ENCODE data around the gene EDC3.
A peak's percentile ranks its signal among the peaks of the same experiment; 100 is the strongest.

Gene EDC3

DNA sequence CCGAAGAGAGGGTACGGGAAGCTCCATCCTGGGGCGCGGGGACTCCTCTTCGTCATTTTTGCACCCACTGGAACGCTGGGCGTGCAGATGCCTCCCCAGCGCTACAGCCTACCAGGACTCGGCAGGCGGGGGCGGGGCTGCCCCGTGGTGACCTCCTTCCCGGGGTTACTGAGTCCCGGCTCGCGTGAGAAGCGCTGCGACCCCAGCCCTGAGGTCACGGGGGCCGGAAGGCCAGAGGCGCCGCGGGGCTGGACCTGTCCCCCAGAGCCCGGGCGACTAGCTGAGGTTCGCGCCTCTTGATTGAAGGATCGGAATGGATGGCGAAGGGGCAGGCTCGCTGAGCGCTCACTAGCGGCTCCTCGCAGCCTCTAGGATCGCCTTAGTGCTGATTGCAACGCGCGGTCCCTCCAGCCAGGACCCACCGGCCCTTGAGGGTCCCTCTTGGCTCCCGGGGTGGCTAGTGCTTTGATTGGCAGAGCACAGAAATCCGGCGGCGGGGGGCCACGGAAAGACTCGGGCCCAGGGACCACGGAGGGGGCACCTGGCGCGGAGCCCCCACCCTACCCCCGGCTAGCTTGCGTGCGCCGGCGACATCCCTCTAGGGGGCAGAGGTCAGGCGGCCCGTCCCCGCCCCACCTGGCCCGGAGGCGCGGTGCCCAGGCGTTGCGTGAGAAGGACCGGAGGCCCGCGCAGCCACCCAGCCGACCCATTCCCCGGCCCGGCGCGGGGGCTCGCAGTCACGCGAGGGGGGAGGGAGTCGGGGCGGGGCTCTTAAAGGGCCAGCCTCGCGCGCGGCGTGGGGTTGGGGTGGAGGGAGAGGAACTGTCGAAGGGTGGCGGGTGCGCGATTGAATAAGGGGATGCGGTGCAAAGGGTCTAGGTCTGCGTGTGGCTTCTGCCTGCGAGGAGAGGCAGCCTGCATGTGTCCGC is 30.3 kb upstream of the EDC3 start:
- H3K36me3 ChIP-seq (ENCODE audit: insufficient read depth, low read length) = no peaks in the 10 kb centered on the region
- peaks cover 12% of the 10 kb centered on the region for H3K4me1 ChIP-seq (ENCODE audit: control insufficient read depth, insufficient read depth, low read length)
- H3K4me2 ChIP-seq (ENCODE audit: low read length) = peak overlapping the region; percentile 86
- peak overlapping the region; percentile 64 for H3K4me3 ChIP-seq (ENCODE audit: low read length)
- H3K9me3 ChIP-seq (replicated peaks; ENCODE audit: low read length) = no peaks in the 10 kb centered on the region
- peak overlapping the region; percentile 21 for H3K9ac ChIP-seq (ENCODE audit: low read depth, low read length)
- H3K27me3 ChIP-seq (ENCODE audit: control insufficient read depth, insufficient read depth, low read length) = peaks cover 81% of the 10 kb centered on the region

DNA sequence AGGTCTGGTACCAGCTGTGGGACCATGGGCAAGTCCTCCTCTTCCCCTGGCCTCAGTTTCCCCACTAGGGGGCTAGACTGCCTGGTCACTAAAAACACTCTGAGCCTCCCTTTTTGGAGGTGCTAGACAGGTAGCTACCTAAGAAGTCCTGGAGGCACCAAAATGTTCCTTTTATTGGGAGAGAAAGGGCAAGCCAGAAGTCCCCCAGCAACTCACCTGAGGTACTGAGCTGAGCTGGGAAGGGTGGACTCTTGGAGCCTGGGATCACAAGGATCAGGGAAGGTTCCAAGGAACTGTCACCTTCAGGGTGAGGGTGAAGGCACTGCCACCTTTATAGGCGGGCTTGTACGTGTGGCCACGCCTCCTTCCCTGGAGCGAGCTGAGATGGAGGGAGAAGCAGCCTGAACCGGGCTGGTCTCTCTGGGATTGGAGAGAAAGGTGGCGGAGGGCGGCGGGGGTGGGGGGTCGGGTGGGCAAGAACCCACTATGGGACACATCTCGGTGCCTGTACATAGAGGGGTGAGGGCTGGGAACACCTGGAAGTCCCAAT is 29.5 kb upstream of the EDC3 start, which contains the start of gene CYP1A1:
TSS of gene CYP1A1 (minus strand) at position 304 of the 550 bp plus-strand sequence. CDS start 2,431 bp downstream, outside the sequence.
- Histone ChIP-seq H3K9me3 (replicated peaks; ENCODE audit: low read length) (no peaks in the 10 kb centered on the region), H3K4me1 (ENCODE audit: control insufficient read depth, insufficient read depth, low read length) (peaks cover 12% of the 10 kb centered on the region), H3K4me3 (ENCODE audit: low read length) (peak within 1 kb of the TSS; percentile 64), H3K36me3 (ENCODE audit: insufficient read depth, low read length) (no peaks in the 10 kb centered on the region), H3K27me3 (ENCODE audit: control insufficient read depth, insufficient read depth, low read length) (peaks cover 81% of the 10 kb centered on the region), H3K9ac (ENCODE audit: low read depth, low read length) (peak within 1 kb of the TSS; percentile 21), H3K4me2 (ENCODE audit: low read length) (peak within 1 kb of the TSS; percentile 86)

DNA sequence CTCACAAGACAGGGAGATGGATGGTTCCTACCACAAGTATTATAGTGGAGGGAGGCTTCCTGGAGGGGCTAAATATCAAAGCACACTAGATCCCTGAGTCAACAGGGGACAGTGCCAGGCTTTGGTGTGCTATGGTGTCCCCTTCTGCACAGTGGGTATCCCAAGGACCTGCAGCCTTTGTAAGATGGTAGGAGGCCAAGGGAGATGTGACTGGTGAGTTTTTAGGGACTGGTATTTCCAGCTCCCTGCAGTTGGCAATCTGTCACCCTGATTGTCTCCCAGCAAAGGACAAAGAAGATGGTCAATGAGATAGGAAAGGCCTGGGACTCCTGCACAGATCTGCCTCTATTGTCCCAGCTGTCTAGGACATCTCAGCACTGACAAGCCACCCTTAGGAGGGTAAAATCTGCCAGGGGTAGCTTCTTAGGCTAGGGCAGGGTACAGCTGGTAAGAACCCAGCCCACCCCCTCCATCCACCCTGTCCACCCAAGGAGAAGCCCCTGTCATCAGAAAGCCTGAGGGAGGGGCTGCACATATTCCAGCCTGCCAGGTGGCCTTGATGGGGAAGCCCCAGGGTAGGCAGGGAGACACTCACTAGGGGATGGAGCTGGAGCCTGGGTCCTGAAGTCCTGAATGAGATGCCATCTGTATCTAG is 28.9 kb upstream of the EDC3 start:
- H3K4me1 ChIP-seq (ENCODE audit: control insufficient read depth, insufficient read depth, low read length) = peaks cover 12% of the 10 kb centered on the region
- no peak overlapping the region for H3K4me2 ChIP-seq (ENCODE audit: low read length)
- no peaks in the 10 kb centered on the region for H3K9me3 ChIP-seq (replicated peaks; ENCODE audit: low read length)
- H3K4me3 ChIP-seq (ENCODE audit: low read length) = no peak overlapping the region
- H3K36me3 ChIP-seq (ENCODE audit: insufficient read depth, low read length) = no peaks in the 10 kb centered on the region
- no peak overlapping the region for H3K9ac ChIP-seq (ENCODE audit: low read depth, low read length)
- H3K27me3 ChIP-seq (ENCODE audit: control insufficient read depth, insufficient read depth, low read length) = peaks cover 81% of the 10 kb centered on the region

DNA sequence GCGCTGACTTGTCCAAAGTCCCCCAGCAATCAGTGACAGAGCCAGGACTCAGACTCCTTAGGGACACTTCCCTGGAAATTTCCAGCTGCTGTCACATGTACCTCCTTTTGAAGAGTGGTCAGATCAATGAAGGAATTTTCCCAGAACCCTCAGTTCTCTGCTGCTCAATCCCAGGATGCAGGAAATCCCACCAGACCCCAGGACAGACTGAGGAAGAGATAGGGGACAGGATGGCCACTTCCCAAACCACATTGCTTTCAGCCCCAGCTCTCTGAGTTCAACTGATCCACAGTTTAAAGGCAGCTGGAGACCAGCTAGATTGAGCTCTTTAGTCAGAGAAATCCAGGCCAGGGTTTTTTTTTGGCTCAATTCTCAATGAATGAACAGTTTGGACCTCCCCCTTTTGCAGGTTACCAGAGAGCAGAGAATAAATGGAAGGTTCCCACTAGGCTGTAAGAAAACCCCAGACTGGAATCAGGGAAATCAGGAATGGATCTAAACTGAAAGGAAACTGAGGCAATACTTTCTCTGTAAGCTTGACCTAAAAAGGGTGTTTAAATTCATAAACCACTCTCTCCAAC is 28.0 kb upstream of the EDC3 start:
- H3K27me3 ChIP-seq (ENCODE audit: control insufficient read depth, insufficient read depth, low read length) = peaks cover 86% of the 10 kb centered on the region
- no peak overlapping the region for H3K4me2 ChIP-seq (ENCODE audit: low read length)

DNA sequence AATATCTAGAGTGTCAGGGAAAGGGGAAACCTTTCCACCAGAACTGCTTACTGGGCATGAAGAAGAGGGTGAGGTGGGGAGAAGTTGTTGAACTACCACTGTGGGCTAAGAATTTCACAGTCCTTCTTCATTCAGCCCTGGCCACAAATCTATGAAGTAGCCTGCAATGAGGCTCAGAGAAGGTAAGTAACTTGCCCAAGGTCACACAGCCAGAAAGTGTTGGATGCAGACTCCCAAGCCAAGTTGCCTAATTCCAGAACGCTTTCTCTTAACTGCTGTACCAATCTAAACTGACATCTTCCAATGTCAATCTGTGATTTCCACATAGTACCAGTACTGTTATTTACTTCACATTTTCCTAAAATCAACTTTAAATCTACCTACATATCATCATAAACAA is 27.4 kb upstream of the EDC3 start:
- peaks cover 12% of the 10 kb centered on the region for H3K4me1 ChIP-seq (ENCODE audit: control insufficient read depth, insufficient read depth, low read length)
- no peaks in the 10 kb centered on the region for H3K36me3 ChIP-seq (ENCODE audit: insufficient read depth, low read length)
- H3K9ac ChIP-seq (ENCODE audit: low read depth, low read length) = no peak overlapping the region
- peaks cover 88% of the 10 kb centered on the region for H3K27me3 ChIP-seq (ENCODE audit: control insufficient read depth, insufficient read depth, low read length)
- H3K9me3 ChIP-seq (replicated peaks; ENCODE audit: low read length) = no peaks in the 10 kb centered on the region
- H3K4me2 ChIP-seq (ENCODE audit: low read length) = no peak overlapping the region
- no peak overlapping the region for H3K4me3 ChIP-seq (ENCODE audit: low read length)

More for the DNA sequence above, 28.0 kb upstream of the EDC3 start:
- no peak overlapping the region for H3K9ac ChIP-seq (ENCODE audit: low read depth, low read length)
- H3K4me3 ChIP-seq (ENCODE audit: low read length) = no peak overlapping the region
- no peaks in the 10 kb centered on the region for H3K9me3 ChIP-seq (replicated peaks; ENCODE audit: low read length)
- H3K36me3 ChIP-seq (ENCODE audit: insufficient read depth, low read length) = no peaks in the 10 kb centered on the region
- H3K4me1 ChIP-seq (ENCODE audit: control insufficient read depth, insufficient read depth, low read length) = peaks cover 12% of the 10 kb centered on the region

DNA sequence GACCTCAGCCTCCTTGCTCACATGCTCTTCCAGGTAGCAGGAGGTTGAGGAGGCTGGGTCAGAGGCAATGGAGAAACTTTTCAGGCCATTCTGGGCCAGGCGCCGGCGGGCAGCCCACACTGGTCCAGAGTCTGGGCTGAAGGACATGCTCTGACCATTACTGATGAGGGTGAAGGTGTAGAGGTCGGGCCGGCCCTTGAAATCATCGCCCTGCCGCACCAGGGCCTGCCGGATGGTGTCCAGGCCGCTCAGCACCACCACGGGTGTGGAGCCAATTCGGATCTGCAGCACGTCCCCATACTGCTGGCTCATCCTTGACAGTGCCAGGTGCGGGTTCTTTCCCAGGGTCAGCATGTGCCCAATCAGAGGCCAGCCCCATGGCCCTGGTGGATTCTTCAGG is 26.8 kb upstream of the EDC3 start:
- no peaks in the 10 kb centered on the region for H3K36me3 ChIP-seq (ENCODE audit: insufficient read depth, low read length)
- peaks cover 88% of the 10 kb centered on the region for H3K27me3 ChIP-seq (ENCODE audit: control insufficient read depth, insufficient read depth, low read length)
- no peak overlapping the region for H3K4me3 ChIP-seq (ENCODE audit: low read length)
- H3K4me1 ChIP-seq (ENCODE audit: control insufficient read depth, insufficient read depth, low read length) = peaks cover 12% of the 10 kb centered on the region
- H3K9ac ChIP-seq (ENCODE audit: low read depth, low read length) = no peak overlapping the region
- no peak overlapping the region for H3K4me2 ChIP-seq (ENCODE audit: low read length)
- H3K9me3 ChIP-seq (replicated peaks; ENCODE audit: low read length) = no peaks in the 10 kb centered on the region

DNA sequence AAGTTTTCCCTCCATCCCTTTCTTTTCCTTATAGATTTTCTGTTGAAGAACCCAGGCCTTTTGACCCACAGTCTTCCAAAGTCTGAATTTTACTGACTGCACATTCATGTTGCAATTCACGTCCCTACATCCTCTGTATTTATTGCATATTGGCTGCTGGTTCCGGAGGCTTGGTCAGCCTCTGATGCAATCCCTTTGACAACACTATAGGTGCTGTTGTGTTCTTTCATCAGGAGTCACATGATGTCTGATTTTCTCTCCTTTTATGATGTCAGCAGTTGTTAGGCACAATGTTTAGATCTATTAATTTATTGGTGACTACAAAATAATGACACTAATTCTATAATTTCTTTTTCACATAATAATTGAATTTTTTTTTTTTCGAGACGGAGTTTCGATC is 20.8 kb upstream of the EDC3 start:
- H3K27me3 ChIP-seq (ENCODE audit: control insufficient read depth, insufficient read depth, low read length) = peaks cover 34% of the 10 kb centered on the region
- H3K4me3 ChIP-seq (ENCODE audit: low read length) = no peak overlapping the region
- H3K36me3 ChIP-seq (ENCODE audit: insufficient read depth, low read length) = no peaks in the 10 kb centered on the region
- H3K4me1 ChIP-seq (ENCODE audit: control insufficient read depth, insufficient read depth, low read length) = no peaks in the 10 kb centered on the region
- H3K4me2 ChIP-seq (ENCODE audit: low read length) = no peak overlapping the region
- H3K9me3 ChIP-seq (replicated peaks; ENCODE audit: low read length) = no peaks in the 10 kb centered on the region
- no peak overlapping the region for H3K9ac ChIP-seq (ENCODE audit: low read depth, low read length)

DNA sequence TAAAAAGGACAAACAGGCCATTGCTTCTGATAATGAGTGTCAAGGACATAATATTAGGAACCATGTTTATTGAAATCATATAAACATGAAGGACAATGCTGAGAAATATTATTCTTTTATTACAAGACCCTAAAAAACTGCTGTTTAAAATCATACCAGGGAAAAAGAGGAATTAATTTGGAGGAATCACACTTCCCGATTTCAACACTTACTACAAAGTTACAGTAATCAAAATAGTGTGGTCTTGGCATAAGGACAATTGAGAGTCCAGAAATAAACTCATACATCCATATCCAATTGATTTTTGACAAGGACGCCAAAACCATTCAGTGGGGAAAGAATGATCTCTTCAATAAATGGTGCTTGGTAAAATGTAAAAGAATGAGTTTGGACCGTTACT is 16.5 kb upstream of the EDC3 start:
- Histone ChIP-seq H3K4me2 (ENCODE audit: low read length) (no peak overlapping the region), H3K9me3 (replicated peaks; ENCODE audit: low read length) (no peaks in the 10 kb centered on the region), H3K27me3 (ENCODE audit: control insufficient read depth, insufficient read depth, low read length) (peaks cover 30% of the 10 kb centered on the region), H3K4me3 (ENCODE audit: low read length) (no peak overlapping the region), H3K36me3 (ENCODE audit: insufficient read depth, low read length) (no peaks in the 10 kb centered on the region), H3K9ac (ENCODE audit: low read depth, low read length) (no peak overlapping the region), H3K4me1 (ENCODE audit: control insufficient read depth, insufficient read depth, low read length) (no peaks in the 10 kb centered on the region)

DNA sequence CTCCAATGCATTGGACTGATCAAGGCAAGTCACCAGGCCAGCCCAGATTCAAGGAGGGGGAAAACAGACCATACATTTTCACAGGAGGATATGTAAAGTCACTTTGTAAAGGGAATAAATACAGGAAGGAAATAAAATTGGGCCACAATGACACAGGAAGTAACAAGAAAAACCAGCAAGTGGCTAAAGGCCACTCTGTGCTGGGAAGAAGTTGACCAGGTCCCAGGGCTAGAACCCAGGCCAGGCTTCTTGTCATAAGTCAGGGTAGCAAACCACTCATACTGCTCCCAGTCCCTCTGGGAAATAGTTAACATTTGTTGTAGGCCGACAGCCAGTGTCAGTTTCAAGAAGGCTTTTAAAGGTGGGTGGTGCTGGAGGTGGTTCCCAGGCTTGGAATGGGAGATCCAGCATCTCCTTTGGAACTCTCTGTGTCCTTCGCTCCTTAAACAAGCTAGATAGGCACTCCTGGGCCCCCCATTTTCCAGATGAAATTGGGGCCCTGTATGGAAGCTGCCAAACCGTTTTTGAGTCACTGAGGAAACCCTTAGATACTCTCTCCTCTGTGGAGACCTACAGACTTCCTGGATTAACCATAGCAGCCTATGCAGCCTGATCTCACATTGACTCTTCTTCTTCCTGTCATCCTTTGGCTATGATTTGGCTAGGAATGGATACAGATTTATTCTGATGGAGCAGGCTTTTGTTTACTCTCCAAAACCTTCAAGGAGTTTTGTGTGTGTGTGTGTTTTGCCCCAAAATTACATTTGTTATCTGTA is 14.7 kb upstream of the EDC3 start:
- Histone ChIP-seq H3K9ac (ENCODE audit: low read depth, low read length) (no peak overlapping the region), H3K4me1 (ENCODE audit: control insufficient read depth, insufficient read depth, low read length) (no peaks in the 10 kb centered on the region), H3K9me3 (replicated peaks; ENCODE audit: low read length) (no peaks in the 10 kb centered on the region), H3K4me3 (ENCODE audit: low read length) (no peak overlapping the region), H3K27me3 (ENCODE audit: control insufficient read depth, insufficient read depth, low read length) (peaks cover 40% of the 10 kb centered on the region), H3K36me3 (ENCODE audit: insufficient read depth, low read length) (no peaks in the 10 kb centered on the region), H3K4me2 (ENCODE audit: low read length) (no peak overlapping the region)

DNA sequence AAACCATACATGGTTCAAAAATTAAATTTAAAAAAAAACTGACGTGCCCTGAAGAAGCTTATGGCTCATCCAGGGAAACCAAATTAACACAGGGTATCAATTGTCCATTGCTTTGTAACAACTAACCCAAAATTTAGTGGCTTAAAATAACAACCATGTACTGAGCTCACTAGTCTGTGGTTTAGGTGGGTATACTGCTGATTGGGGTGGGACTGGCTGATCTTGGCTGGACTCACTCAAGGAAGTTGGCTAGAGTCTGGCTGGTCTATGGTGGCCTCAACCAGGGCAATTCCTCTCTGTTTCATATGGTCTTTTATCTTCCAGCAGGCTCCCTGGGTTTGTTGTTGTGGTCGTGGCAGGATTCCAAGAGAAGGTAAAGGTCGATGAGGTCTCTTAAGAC is 14.1 kb upstream of the EDC3 start:
- no peak overlapping the region for H3K4me3 ChIP-seq (ENCODE audit: low read length)
- H3K27me3 ChIP-seq (ENCODE audit: control insufficient read depth, insufficient read depth, low read length) = peaks cover 41% of the 10 kb centered on the region
- H3K9me3 ChIP-seq (replicated peaks; ENCODE audit: low read length) = no peaks in the 10 kb centered on the region
- H3K4me1 ChIP-seq (ENCODE audit: control insufficient read depth, insufficient read depth, low read length) = no peaks in the 10 kb centered on the region
- no peak overlapping the region for H3K4me2 ChIP-seq (ENCODE audit: low read length)
- no peak overlapping the region for H3K9ac ChIP-seq (ENCODE audit: low read depth, low read length)
- H3K36me3 ChIP-seq (ENCODE audit: insufficient read depth, low read length) = no peaks in the 10 kb centered on the region

DNA sequence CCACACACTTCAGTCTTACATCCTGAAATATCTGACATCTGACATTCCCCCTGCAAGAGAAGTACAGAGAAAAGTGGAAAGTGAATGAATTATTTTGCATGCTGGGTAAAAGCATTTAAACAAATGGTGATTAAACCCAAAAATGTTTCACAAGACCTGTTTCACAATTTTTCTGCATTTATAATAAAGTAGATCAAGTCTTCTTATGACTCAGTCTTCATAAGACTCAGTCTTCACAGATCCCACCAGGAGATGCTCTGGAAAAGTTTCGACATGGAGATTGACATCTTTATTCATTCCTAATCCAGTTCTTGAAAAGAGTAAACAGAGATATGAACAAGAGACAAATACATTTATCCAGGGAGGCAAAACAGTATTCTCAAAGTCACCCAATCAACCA is 13.2 kb upstream of the EDC3 start:
- H3K36me3 ChIP-seq (ENCODE audit: insufficient read depth, low read length) = no peaks in the 10 kb centered on the region
- H3K9ac ChIP-seq (ENCODE audit: low read depth, low read length) = no peak overlapping the region
- no peaks in the 10 kb centered on the region for H3K9me3 ChIP-seq (replicated peaks; ENCODE audit: low read length)
- H3K4me3 ChIP-seq (ENCODE audit: low read length) = no peak overlapping the region
- no peaks in the 10 kb centered on the region for H3K4me1 ChIP-seq (ENCODE audit: control insufficient read depth, insufficient read depth, low read length)
- no peak overlapping the region for H3K4me2 ChIP-seq (ENCODE audit: low read length)
- peaks cover 41% of the 10 kb centered on the region for H3K27me3 ChIP-seq (ENCODE audit: control insufficient read depth, insufficient read depth, low read length)

Measured in skeletal muscle satellite cell (primary cell).